Gastrocnemius medialis (tissue), 4 donors: ENCODE results near the gene BHMT.

Source experiments
- CTCF ChIP-seq, 5 experiments: fragments of 450-650 bp in 3 of 5; fragments of 200-600 bp in 2 of 5; sonication (generic) in 2 of 5; IDR thresholded peaks in 4 of 5; conservative IDR thresholded peaks in 1 of 5; 1 replicate in 4 of 5; 2 replicates in 1 of 5; pipeline ENCODE4 v1.5.1; 2016 to 2019; ENCODE audit warnings: antibody characterized with exemption in 5 of 5, mild to moderate bottlenecking in 3 of 5, moderate library complexity in 3 of 5
- POLR2A ChIP-seq, 2 donors: fragments of 450-650 bp; IDR thresholded peaks; one replicate each; pipeline ENCODE4 v1.6.1; 2017; ENCODE audit warnings: antibody characterized with exemption in 2 of 2, mild to moderate bottlenecking in 2 of 2, moderate library complexity in 2 of 2

GRCh38 chr5:79081779-79082178, 29.8 kb upstream of the BHMT start:
- TF ChIP-seq CTCF (IDR thresholded peaks at IDR 0.05 in 4 of 5, conservative IDR thresholded peaks at IDR 0.05 in 1 of 5) (no peak), POLR2A (IDR thresholded peaks at IDR 0.05) (no peak)
